GM18520 (cell line): ENCODE results near the gene EIF4E.

Source experiments
- ATAC-seq: cut with Tn5 transposase; IDR thresholded peaks from one replicate; pipeline ENCODE4 v1.9.1; 2021; ENCODE audit not compliant: unreplicated experiment

Gene EIF4E, protein sequence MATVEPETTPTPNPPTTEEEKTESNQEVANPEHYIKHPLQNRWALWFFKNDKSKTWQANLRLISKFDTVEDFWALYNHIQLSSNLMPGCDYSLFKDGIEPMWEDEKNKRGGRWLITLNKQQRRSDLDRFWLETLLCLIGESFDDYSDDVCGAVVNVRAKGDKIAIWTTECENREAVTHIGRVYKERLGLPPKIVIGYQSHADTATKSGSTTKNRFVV

DNA sequence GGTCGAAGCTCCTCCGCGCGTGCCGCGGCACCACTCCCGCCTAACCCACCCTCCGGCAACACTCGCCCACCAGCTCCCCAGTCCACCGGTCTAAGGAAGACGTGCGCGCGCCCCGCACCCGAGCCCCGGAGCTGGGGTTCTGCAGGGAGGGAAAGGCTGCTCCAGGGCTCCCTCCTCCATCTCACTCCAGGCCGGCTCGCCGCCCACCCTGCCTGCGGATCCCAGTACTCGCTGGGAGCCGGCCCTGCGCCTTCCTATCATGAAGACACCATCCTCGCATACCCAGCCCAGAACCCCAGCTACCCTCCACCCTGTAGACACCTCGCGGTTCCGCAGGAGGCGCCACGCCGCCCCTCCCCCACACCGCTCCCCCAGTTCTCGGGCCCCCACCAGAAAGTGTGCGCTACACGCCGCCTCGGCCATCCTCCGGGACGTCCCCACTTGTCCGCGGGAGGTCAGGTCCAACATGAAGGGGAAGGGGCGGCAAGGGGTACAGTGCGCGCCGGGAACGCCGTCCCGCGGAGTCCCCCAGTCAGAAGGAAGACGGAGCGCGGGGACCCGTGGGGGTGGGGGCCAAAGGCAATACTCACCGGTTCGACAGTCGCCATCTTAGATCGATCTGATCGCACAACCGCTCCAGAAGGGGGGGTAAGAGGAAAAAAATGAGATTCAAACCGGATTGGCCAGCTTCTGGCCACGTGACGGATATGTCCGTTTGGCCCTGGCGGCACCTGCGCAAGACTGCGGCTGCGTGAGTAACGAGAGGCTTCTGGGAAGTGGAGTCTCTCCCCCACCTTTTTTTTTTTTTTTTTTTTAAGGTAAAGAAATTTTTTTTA, at the start of gene EIF4E:
Gene EIF4E (minus strand): TSS at position 629 of the 836 bp plus-strand sequence. CDS start 21 bp downstream, at position 608.
- ATAC-seq, result peak; percentile 60

DNA sequence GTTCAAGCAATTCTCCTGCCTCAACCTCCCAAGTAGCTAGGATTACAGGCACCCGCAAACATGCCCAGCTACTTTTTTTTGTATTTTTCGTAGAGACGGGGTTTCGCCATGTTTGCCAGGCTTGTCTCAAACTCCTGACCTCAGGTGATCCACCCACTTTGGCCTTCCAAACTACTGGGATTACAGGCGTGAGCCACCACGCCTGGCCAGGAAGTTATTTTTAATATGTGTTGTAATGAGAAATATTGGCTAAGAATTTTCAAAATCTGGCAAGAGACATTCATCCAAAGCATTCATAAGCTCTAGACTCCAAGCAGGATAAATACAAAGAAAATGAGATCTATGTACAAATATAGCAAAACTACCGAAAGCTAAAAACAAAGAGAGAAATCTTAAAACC, 48.6 kb upstream of the EIF4E start:
- no peak for ATAC-seq

DNA sequence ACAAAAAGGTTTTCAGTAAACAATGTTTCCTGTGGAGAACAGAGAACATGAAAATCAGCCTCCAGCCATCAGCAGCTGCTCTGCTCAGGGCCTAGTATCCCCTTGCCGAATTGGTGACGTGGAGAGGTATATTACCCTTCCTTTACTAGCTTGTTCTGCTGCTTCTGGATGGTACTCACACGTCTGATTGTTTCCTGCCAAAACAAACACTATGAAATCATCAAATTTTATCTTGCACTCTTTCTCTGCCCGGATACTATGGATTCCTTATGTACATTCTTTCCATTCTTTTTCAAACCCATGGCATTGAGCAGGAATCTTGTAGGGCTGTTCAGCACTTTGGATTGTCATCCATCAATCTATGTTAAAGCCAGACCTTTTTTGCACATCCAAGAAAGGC, 47.8 kb upstream of the EIF4E start:
- no peak for ATAC-seq

DNA sequence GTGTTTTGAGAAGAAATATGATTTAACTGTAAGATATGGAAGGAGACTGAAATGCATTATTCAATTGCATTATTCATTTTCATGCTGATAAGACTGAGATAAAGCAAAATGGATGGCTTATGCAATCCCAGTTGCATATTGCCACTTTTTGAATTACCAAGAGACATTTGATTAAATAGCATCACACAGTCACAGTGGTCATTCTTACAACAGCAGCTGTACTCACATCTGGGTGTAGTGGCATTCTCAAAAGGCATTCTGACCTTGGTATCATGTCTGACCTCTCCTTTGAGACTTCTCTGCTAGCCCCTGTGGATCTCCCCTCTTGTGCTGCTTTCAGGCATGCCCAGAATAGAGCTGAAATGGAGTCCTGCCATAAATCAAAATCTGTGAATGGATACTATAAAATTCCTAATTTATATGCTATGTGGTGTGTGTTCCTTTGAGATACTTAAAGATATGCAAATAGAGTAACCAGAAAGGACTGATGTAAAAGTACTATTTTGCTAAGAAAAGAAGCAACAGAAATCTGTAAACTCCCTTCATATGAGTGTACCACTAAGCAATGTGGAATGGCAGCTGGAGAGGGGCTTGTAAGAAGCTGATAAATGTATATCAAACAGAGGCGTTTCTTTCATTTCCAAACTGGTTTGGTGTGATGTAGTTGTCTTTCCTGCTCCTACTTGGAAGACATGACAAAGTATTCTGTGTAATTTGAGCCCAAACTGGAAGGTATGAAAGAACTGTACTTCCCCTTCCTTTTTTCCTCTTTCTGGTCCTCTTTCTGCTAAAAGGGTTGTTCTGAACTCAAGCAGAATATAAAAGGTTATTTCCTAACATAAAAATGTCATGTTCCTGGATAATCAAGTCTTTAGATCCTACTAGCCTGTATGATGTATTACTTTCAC, 41.2 kb upstream of the EIF4E start:
- no peak for ATAC-seq

DNA sequence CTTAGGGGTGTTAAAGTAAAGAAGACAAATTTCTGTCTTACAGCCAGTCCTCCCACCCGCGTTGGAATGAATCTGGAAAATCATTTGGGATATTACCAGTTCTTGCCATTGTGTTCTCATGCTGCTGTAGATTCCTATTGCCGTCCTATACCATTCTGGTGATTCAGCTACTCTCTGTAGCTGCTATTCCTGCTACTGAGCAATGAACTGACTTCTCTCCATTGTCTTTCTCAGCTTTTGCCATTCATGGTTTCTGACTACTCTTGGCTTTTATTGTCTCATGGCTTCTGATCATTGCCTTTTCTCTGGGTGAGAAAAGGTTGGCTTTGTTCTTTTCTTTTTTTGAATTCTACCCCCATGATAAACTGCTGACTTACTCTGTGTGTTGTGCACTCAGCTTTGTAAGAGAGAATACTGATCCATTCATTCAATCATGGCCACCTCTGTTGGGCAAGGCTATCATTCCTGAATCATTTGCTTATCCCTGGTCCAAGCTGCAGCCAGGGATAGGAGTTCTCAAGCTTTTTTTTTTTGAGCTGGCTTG, 38.9 kb upstream of the EIF4E start:
- no peak for ATAC-seq

DNA sequence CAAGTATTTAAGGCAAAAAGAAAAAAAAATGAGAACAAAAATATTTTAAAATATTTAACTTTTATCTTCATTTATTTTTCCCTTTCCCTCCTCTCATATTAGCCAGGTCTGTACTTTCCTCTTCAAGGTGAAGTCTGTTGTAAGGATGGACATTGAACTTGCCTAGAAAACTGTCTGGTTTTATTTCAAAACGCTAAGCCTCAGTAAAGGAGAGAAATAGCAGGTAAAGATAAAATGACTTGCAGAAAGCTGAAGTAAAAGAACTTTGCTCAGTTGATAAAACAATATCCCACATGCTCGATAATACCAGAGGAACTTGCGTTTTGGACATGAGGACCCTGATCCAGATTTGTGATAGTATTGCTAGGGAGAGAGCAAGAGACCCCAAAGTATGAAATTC, 38.0 kb upstream of the EIF4E start:
- ATAC-seq, result no peak

DNA sequence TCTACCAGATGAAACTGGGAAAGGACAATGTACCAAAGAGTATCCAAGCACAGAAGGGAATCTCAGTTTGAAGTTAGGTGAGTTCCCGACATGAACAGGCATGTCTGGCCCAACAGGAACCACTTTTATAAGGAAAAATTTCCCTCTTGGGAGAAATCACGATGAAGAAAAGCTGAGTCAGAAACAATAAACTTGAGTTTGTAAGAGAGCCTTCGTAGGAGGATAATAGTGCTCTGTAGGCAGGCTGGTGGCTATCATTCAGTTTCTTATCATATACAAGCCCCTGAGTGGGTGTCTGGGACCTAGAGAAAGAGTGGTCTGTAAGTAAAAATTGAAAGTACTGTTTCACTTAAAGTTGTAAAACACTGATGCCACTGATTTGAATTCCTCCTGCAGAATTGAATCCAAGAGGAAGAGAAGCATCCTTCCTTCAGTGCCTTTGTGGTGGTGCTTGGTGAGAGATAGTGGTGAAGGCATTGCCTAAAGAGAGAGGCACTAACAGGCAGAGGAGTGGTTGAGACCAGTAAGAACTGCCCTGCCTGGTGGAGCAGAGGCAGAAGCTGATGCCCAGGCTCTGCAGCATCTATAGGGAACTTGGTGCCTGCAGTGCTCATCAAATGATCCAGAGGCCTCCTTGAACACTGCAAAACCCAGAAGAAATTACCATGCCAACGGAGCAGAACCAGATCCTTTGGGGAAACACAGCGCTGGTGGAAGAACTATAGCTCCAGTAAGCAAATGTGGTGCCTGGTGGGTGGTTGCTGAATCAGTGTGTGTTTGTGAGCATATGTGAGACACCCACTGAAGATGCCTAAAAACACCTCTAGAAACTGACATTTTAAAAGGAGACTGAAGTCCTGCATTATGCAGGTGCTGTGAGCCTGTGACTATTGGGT, 34.9 kb upstream of the EIF4E start:
- ATAC-seq, result no peak

DNA sequence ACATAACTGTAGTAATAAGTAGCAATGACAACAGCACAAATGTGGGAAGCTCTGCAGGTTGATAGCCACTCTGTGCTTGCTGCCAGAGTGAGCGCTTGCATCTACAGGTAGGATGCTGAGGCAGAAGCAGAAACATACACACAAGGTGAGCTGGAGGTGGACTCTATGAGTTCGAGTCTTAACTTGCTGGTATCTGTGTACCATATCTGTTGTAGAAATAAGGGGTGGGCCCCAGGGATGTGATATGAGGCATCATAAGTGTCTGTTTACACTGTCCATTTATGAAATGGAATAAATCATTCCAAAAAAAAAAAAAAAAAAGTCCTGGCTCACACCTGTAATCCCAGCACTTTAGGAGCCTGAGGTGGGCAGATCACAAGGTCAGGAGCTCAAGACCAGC, 32.8 kb upstream of the EIF4E start:
- no peak for ATAC-seq

DNA sequence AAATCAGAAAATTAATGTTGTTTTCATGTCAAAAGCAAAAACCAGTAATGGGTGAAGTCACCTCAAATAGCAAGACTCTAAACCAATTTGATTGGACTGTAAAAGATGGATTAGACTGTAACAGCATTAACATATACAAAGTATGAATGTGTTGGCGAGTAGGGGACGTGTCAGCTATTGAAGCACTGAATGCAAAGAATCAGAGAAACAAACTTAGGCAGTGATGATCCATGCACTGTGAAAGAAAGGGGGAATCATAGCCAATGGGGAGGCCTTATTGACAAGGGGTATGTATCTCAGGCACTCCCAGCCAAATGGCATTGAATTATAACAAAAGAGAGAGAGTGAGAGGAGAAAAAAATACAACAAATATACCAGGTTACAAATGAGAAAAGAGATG, 30.5 kb upstream of the EIF4E start:
- ATAC-seq, result no peak

DNA sequence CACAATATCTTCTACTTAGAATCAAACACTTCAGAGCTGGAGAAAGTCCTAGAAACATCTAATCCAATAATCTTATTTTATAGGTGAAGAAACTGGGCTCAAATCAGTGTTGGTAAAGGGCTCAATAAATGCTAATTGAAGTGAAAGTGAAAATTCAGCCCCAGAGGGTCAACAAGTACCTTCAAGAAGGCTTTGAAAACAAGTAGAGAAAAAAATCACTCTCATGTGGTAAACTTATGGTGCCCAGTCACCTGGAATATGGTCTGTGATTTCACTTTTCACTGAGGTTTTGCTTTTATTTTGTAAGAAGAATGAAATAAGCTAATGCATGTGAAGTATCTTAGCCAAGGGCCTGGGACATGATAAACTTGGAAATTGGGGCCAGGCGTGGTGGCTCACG, 29.1 kb upstream of the EIF4E start:
- no peak for ATAC-seq

DNA sequence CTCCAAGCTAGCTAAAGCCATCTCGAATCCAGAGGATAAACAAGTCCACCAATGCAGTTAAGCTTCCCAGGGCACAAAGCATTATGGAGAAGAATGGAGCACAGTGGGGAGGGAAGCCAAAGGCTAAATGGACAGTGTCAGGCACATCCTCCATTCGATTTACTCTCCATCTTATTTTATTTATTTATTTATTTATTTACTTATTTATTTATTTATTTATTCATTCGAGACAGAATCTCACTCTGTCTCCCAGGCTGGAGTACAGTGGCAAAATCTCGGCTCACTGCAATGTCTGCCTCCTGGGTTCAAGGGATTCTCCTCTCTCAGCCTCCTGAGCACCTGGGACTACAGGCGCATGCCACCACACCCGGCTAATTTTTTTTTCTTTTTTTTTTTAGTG, 26.3 kb upstream of the EIF4E start:
- no peak for ATAC-seq

DNA sequence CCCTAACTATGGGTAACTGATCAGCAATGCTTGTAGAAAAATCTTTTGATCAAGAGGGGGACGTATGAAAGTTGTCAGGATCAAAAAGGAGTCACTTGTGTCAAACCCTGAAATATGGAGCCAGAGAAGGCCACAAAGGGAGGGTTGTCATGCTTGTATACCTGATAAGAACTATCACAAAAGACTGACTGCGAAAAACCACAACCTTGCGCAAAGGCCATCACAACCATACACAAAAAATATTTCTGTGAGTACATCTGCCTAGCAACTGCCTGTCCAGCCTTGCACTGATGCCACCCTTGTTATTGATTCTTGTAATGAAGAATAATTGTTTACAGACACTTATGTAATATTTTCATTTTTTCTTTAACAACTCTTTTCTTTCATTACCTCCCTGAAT, 22.8 kb upstream of the EIF4E start:
- no peak for ATAC-seq

DNA sequence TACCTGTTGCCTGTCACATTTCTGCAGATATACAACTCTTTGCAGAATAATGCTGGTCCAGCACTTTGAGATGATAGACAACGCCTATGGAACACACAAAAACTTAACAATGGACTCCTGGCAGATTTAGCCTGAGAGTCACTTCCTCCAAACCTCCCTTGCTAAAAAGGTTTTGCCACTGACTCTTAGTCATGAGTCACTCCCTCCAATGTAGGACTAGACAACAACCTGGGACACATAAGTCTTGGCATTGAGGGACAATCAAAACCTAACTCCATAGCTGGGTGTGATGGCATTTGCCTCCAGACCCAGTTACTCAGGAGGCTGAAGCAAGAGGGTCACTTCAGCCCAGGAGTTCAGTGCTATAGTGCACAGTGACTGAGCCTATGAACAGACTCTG, 22.0 kb upstream of the EIF4E start:
- no peak for ATAC-seq

DNA sequence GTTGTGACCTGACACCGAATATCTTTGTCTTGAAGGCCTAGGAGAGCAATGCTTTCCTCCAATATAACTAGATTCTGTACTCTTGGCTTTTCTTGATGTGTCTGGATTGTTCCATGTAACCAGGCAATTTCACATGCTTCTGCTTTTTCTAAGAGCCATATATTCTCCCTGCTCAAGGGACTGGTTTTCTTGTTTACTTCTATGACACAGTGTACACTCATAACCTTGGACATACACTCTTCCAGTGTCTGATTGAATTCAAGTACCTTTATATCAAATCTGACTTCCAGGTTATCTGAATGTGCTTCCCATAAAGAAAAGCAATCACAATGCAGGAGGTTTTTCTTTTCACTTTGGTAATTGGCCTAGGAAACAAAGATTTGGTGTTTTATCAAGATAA, 17.4 kb upstream of the EIF4E start:
- ATAC-seq, result no peak

DNA sequence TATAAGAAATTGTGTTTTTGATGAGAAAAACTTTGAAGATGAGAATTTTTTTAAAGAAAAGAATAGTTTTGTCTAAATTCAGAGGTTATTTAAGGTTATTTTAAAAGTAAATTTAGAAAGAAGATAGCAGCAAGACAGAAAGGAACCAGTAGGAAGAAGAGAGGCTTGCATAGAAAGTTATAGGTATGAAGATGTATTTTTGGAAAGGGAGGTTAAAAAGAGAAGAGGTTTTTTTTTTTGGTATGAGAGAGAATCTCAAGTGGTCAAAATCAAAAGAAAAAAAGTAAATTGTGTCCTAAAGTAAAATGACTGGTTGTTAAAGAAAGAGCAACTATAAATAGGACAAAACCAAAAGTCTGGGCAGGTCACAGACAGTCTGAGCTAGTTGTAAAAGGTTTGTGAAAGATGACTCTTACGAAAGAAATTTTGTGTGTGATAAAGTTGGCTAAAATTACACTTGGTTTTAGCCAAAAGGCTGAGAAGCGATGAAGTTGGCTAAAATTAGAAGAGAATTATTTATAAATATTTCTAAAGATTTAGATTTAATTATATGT, 16.4 kb upstream of the EIF4E start:
- ATAC-seq, result no peak

DNA sequence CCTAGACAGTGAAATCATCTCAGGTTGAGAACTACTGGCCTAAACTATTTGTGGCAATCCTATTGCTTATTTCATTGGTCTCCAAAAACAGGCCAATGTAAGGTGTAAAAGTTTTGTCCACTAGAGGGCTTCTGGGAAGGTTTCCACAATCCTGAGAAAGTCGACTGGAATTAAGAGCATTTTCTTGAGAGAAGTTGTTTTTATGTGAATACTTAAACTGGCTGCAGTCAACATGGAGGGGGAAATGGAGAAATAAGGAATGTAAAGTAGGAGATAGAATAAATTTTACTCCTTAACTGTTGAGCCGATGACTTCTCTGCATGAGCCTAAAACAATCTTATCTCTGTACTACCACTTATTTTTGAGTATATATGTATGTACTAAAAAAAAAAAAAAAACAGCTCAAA, 11.0 kb upstream of the EIF4E start:
- peak; percentile 16 for ATAC-seq

DNA sequence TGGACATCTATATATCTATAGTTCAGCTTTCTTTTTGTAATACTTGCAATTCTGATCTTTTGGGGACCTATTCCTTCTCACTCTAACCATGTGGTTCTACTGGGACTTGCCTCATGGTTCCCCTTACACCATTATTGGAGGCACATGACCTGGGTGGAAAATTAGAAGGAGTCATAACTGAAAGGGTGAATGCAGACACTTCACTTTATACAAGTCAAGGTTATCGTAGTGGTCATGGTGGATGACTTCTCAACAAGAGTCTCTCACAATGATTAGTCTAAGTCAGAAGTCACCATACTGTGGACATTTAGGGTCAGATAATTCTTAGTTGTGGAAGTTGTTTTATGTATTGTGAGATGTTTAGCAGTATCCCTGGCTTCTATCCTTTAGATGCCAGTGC, 10.5 kb upstream of the EIF4E start:
- peak; percentile 41 for ATAC-seq

DNA sequence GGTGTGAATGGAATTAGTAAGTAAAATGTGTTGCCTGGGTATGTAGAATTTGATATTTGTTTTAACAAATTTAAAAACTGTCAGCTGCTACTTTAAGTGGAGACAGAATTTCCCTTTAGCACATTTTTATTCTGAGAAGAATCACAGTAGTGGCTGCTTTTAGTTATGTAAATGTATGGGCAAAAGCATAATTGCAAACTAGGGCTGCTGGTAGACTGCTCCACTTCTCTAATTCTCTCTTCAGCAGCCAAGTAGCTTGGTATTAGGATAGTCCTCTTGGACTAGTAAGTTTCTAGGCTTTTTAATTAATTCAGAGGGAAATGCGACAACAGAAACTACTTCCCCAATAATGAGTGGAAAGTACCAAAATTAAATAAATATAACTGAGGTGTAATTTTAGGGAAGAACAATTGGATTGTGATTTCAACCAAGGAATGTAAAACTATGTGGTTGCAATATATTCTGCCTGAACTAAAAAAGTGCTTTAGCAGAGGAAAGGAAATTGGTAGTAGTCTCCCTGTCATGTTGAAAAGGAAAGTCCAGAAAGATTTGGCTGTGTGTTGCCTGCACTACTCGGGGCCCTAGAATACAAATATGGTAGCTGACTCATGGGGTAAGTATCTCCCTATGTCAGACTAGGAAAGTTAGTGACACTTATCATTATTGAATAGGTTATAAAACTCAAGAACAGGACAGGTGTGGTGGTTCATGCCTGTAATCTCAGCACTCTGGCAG, 9.2 kb upstream of the EIF4E start:
- no peak for ATAC-seq

DNA sequence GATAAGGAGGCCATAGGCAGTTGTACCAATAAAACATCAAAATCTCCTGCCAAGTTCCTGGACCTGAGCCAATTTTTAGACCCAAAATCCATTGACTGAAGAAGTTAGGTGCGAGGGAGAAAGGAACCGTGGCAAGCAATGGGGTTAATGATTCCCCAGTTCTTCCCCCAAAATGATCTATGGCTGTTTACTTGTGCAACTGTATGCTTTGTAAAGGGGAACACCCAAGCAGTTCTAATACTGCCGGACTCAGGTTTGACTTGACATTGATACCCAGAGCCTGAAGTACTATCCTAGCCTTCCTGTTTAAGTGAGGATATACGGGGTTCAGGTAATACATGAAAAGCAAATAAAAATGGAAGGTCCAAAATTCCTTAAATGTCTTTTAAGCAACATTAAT, 6.7 kb upstream of the EIF4E start:
- no peak for ATAC-seq
